ENCODE data around the gene UBE2O.

- TF ChIP-seq CTCF (IDR thresholded peaks at IDR 0.05; ENCODE audit: insufficient read depth, low read length): no peak
- TF ChIP-seq GABPA (IDR thresholded peaks at IDR 0.05; ENCODE audit: low read depth): no peak
- no peak for TF ChIP-seq POLR2AphosphoS5 (IDR thresholded peaks at IDR 0.05; ENCODE audit: low read depth)
Observed at GRCh38 chr17:76357597-76358158, 95.3 kb downstream of the UBE2O start.

Measured in HL-60 (cell line).